H7 (cell line): ENCODE results near the gene PC. TPM values are rescaled to one million over a fixed set of nuclear protein-coding genes. Genes with fewer than 3 reads are reported as not detected.
A peak's percentile ranks its signal among the peaks of the same experiment; 100 is the strongest.

Experiments
- DNase-seq: peaks from one replicate; pipeline ENCODE4 v3.0.0; 2012
- H3K27me3 ChIP-seq: 2 replicates; pipeline ENCODE4 v1.6.0; 2011; ENCODE audit warnings: mild to moderate bottlenecking, low read length; ENCODE audit not compliant: control insufficient read depth, insufficient read depth
- H3K36me3 ChIP-seq: replicated peaks from 2 replicates; pipeline ENCODE4 v1.5.1; 2011; ENCODE audit warnings: low read length; ENCODE audit not compliant: control insufficient read depth, insufficient read depth
- H3K4me3 ChIP-seq: 2 replicates; pipeline ENCODE4 v1.5.1; 2011; ENCODE audit warnings: low read depth, mild to moderate bottlenecking, control low read depth, low read length, moderate library complexity; ENCODE audit not compliant: insufficient read depth
- total RNA-seq: library from RNA; depleted of rRNA; stranded (reverse); fragments of >200 nt; shearing (Covaris generic); gene quantifications from 2 replicates; pipeline ENCODE4 v1.2.3, GENCODE V29; 2014

PC gene
- total RNA-seq, 1 experiment from 2014 or later, result 26.6 TPM

DNA sequence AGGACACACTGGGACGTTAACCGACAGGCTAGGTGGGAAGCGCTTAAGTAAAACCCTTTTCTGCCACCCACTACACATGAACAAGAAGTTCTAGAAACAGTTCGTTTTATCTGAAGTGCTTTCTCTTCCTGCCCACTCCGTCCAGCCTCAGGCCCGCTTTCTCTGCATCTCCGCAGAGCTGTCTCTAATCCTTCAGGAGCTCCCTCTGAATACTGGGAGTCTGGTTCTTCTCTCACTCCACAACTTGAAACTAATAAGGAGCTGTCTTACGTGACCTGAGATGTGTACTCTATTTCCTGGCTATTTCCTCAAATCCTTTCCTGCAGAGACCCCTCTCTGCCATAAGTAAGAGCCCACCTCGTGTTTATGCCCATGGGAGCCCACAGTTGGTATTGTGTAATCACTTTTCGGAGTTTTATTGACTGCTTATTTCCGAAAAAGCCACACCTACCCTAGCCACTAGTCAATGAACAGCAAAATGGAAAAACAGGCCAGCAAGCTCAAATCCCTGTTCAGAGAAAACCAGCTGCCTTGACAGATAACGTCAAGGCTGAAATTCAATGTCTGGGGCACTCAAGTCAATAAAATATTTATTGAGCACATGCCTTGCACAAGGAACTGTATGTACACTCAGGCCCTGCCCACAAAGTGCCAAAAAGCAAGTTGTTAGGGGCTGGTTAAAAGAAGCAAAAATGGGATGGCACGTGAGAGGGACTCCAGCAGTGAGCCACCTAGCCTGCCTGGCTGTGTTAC is 4.9 kb downstream of the PC start:
- DNase-seq, result no peak
- H3K36me3 ChIP-seq, result no peaks in the 10 kb centered on the region
- H3K27me3 ChIP-seq, result no peaks in the 10 kb centered on the region
- H3K4me3 ChIP-seq, result no peak overlapping the region

DNA sequence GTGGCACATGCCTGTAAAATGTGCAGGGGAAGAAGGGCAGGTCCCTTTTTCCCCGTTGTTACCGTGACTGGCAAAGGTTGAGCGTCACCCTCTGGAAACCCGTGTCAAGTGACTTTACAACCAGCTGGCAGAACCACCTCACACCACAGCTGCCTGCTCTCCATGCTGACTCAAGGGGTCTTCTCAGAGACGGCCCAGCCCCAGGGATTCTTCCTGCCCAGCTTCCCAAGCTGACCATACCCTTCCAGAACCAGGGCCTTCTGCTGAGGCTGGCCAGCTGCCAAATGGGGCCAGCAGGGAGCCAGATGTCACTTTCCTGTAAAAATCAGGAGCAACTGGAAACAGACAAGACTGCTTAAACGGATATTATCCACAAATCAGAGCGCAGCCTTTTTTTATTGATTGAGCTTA is 6.3 kb downstream of the PC start:
- no peak for DNase-seq
- Histone ChIP-seq H3K36me3 (no peaks in the 10 kb centered on the region), H3K4me3 (no peak overlapping the region), H3K27me3 (no peaks in the 10 kb centered on the region)

DNA sequence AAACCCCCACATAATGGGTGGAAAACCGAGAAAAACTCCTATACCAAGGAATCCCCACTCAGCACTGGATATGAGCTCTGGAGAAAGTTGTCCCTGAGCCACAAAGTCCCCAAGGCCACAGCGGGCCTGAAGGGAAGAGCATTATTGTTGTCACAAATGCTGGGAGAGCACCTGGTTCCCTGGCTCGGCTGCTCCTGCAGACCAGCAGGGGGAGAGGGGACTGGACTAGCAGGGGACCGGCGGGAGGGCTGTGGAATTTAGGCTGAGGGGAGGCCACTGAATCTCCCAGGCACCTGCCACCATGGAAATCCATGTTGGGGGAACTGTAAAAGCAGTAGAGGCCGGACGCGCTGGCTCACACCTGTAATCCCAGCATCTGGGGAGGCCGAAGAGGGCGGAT is 7.0 kb downstream of the PC start:
- Histone ChIP-seq H3K4me3 (no peak overlapping the region), H3K27me3 (no peaks in the 10 kb centered on the region), H3K36me3 (no peaks in the 10 kb centered on the region)
- peak; percentile 77 for DNase-seq

- peak; percentile 37 for DNase-seq
- no peaks in the 10 kb centered on the region for H3K27me3 ChIP-seq
- H3K4me3 ChIP-seq, result no peak overlapping the region
- no peaks in the 10 kb centered on the region for H3K36me3 ChIP-seq
These were observed 8.1 kb downstream of the PC start for GRCh38 chr11:66950112-66950535.

- no peaks in the 10 kb centered on the region for H3K36me3 ChIP-seq
- DNase-seq, result no peak
These were observed 19.5 kb downstream of the PC start for GRCh38 chr11:66938582-66939135.

DNA sequence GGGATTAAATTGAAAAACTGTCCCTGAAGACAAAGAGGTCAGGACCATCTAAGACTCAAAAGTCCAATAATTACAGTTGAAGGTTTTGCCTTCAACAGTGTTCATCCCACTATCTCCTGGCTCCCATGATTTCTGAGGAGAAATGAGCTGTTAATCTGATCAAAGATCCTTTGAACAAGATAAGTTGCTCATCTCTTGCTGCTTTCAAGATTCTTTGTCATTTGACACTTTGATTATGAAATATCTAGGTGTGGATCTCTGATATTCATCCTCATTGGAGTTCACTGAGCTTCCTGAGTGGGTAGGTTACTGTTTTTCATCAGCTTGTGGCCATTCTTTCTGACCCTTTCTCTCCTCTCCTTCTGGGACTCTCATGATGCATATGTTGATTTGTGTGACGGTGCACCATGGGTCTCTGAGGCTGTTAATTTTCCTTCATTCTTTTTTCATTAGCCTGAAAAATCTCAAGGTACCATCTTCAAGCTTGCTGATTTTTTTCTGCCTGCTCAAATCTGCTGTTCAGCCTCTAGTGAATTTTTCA is 20.9 kb downstream of the PC start:
- no peaks in the 10 kb centered on the region for H3K36me3 ChIP-seq
- no peak for DNase-seq
- H3K27me3 ChIP-seq, result no peaks in the 10 kb centered on the region
- no peak overlapping the region for H3K4me3 ChIP-seq

More at GRCh38 chr11:66938582-66939135, 19.5 kb downstream of the PC start:
- H3K4me3 ChIP-seq, result no peak overlapping the region
- H3K27me3 ChIP-seq, result no peaks in the 10 kb centered on the region

DNA sequence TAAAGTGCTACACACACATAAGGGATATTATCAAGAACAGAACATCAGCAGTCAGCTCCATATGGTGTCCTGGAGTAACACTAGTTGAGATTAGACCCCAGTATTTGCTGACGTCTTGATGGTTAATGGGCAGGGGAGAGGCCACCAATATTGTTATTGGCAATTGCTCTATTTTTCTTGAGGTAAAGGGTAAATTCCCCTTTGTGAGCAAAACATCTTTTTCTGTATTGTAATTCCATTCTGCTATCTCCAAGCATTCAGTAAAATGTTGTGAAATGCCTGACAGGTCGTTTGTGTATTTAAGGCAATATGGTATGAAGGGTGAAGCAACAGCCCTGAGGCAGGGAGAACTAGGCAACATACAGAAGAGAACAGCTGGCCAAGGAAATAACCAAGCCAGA is 21.9 kb downstream of the PC start:
- Histone ChIP-seq H3K27me3 (no peaks in the 10 kb centered on the region), H3K4me3 (no peak overlapping the region), H3K36me3 (no peaks in the 10 kb centered on the region)
- no peak for DNase-seq

DNA sequence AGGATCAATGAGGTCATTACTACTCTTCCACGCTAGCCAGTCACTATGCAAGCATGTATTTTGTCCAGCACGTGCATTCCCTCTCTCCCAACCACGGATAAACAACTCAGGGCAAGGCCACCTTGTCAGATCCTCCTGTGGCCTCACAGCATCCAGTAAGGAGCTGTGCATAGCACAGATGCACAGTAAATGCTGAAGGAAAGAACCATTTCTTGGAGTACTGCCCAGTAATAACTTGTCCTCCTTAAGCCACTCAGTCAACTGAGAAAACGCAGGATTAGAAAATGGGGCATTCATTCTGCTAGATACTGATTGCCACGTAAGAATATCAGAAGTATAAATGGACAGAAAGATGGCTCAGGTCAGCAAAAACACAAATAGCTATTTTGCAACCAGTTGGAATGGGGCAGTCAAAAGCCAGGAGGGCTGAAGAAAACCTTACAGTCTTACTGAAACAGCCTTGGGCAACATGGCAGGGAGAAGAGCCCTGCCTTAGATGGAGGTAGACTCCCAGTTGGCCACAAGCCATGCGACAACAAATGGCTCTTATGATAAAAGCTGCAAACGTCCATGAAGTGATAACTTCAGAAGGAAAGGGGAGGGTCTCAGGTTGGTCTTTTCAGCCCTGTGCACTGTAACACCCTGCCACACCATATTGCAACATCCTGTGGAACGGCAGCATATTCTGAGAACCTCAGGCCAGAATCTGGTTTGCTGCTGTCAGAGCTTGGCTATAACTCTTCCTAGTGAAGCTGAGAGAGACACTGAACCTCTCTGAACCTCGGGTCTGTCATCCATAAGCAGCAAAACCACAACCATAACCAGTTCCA is 23.0 kb downstream of the PC start:
- H3K4me3 ChIP-seq, result no peak overlapping the region
- no peaks in the 10 kb centered on the region for H3K36me3 ChIP-seq
- no peak for DNase-seq
- no peaks in the 10 kb centered on the region for H3K27me3 ChIP-seq

GRCh38 chr11:66933531-66933930 is 24.7 kb downstream of the PC start:
- Histone ChIP-seq H3K36me3 (no peaks in the 10 kb centered on the region), H3K27me3 (no peaks in the 10 kb centered on the region), H3K4me3 (no peak overlapping the region)
- no peak for DNase-seq

- DNase-seq, result no peak
- H3K27me3 ChIP-seq, result no peaks in the 10 kb centered on the region
- H3K4me3 ChIP-seq, result no peak overlapping the region
- no peaks in the 10 kb centered on the region for H3K36me3 ChIP-seq
These were observed 25.6 kb downstream of the PC start for GRCh38 chr11:66932543-66932942.

GRCh38 chr11:66929753-66930152 is 28.4 kb downstream of the PC start:
- H3K27me3 ChIP-seq, result no peaks in the 10 kb centered on the region
- DNase-seq, result no peak
- no peaks in the 10 kb centered on the region for H3K36me3 ChIP-seq
- H3K4me3 ChIP-seq, result no peak overlapping the region

- no peak for DNase-seq
- H3K4me3 ChIP-seq, result no peak overlapping the region
- no peaks in the 10 kb centered on the region for H3K27me3 ChIP-seq
- no peaks in the 10 kb centered on the region for H3K36me3 ChIP-seq
These were observed 33.9 kb downstream of the PC start for GRCh38 chr11:66924272-66924671.

DNA sequence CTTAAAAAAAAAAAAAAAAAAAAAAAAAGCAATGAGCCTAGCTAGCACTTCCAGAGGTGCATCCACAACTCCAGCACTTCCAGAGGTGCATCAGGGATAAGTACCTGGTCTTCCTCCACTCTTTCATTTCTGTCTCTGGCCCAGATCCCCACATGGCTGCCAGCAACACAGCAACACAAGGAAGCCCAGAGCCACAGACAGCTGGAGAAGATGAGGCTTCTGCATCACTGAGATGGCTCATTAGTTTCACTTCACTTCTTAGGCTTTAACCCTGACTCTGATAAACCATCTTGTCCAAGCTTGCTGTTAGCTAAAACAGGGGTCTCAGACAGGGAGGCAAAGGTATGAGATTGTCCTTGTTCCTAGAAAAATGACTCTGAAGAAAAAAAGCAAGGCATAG is 35.6 kb downstream of the PC start:
- no peak for DNase-seq
- H3K36me3 ChIP-seq, result no peaks in the 10 kb centered on the region
- H3K27me3 ChIP-seq, result no peaks in the 10 kb centered on the region
- no peak overlapping the region for H3K4me3 ChIP-seq

DNA sequence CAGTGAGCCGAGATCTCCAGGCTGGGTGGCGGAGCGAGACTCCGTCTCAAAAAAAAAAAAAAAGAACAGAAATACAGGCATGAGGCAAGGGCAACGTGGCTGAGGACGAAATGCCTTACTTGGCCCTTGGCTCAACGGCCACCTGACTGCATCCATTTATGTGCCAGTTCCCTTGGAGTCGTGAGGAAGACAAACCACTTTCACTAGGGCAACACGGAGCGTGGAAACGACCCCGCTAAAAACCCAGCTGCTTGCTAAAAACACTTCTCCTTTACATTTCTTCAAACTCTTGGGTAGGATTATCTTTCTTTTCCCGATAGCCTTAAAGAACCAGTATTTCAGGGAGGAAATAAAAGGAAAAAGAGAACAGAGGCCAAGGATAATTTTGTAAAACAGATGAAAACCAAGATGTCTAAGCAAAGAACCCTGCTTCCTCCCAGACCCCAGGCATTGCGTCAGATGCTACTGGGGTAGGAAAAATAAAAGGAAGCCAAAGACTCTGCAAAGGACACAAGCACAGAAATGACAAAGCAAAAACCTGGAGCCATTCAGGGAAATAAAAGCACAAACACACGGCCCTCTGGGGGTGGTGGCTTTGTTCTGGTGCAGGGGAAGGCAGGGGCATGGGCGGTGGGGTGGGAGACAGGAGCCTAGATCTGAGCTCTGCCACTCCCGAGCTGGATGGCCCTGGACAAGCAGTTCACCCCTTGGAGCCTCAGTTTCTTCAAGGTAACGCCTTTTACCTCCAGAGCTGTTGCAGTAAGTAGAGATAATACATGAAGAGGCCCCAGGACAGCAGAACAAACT is 37.0 kb downstream of the PC start:
- DNase-seq, result no peak
- no peaks in the 10 kb centered on the region for H3K27me3 ChIP-seq

More for the DNA sequence above, 37.0 kb downstream of the PC start:
- Histone ChIP-seq H3K36me3 (no peaks in the 10 kb centered on the region), H3K4me3 (no peak overlapping the region)
